H1 (cell line): ENCODE measurements around the gene GAST. TPM values are rescaled to one million over a fixed set of nuclear protein-coding genes. Genes with fewer than 3 reads are reported as not detected.

Source experiments
- CBX8 ChIP-seq: fragments of 300-800, 300-1000 bp; sonication (generic); IDR thresholded peaks from 2 replicates; pipeline ENCODE4 v1.7.1; 2016; ENCODE audit warnings: low read depth, low read length, borderline replicate concordance
- EGR1 ChIP-seq: IDR thresholded peaks from 2 replicates; pipeline ENCODE4 v1.6.1; 2011; ENCODE audit warnings: low read depth, low read length, borderline replicate concordance
- KDM1A ChIP-seq: fragments of 200-600, 300-600 bp; sonication (generic); IDR thresholded peaks from 2 replicates; pipeline ENCODE4 v1.7.1; 2016; ENCODE audit warnings: mild to moderate bottlenecking, low read length, borderline replicate concordance
- KDM4A ChIP-seq: IDR thresholded peaks from one replicate; pipeline ENCODE4 v1.7.1; 2012; ENCODE audit warnings: low read depth, mild to moderate bottlenecking, moderate library complexity, low read length, inconsistent platforms; ENCODE audit not compliant: severe bottlenecking
- POLR2A ChIP-seq, 2 experiments: IDR thresholded peaks; 1 replicate in 1 of 2; 2 replicates in 1 of 2; pipeline ENCODE4 v1.6.1; 2011; ENCODE audit warnings: low read depth in 2 of 2, low read length in 2 of 2, mild to moderate bottlenecking in 2 of 2; ENCODE audit errors: control extremely low read depth in 1 of 2
- RAD21 ChIP-seq, 2 experiments: IDR thresholded peaks in 1 of 2; conservative IDR thresholded peaks in 1 of 2; 2 replicates each; pipeline ENCODE4 v1.6.1; 2011; ENCODE audit warnings: low read depth in 2 of 2, low read length in 2 of 2, improper control_type of control experiment in 1 of 2, inconsistent platforms in 1 of 2, mild to moderate bottlenecking in 1 of 2, moderate library complexity in 1 of 2
- RNF2 ChIP-seq: fragments of 200-900, 300-1000 bp; sonication (generic); IDR thresholded peaks from 2 replicates; pipeline ENCODE4 v1.7.1; 2016; ENCODE audit warnings: borderline replicate concordance, low read depth, mild to moderate bottlenecking, antibody characterized with exemption, low read length; ENCODE audit not compliant: poor library complexity, severe bottlenecking; ENCODE audit errors: missing control alignments
- polyA plus RNA-seq, 7 experiments: library from polyadenylated mRNA; depleted of rRNA in 3 of 7; stranded (reverse) in 5 of 7; unstranded in 2 of 7; fragments of >200 nt in 5 of 7; fragments of 200-250 nt in 2 of 7; gene quantifications; 1 replicate in 5 of 7; 2 replicates in 1 of 7; 4 replicates in 1 of 7; pipeline versions ENCODE4 v1.2.1 to v1.2.3, GENCODE V29; 2011 to 2013; ENCODE audit warnings: missing spikeins in 2 of 7, mixed read lengths in 2 of 7
- total RNA-seq: library from RNA; stranded (reverse); fragmentation: NEBNext Ultra II Directional; extraction: Animal tissue kit (Norgen Biotek cat#: 25700); gene quantifications from 2 replicates; pipeline ENCODE4 v1.2.1, GENCODE V29; 2021

GAST gene
- total and polyA plus RNA-seq, 2 of the 8 experiments (the other 6 are each of a cell fraction or from before 2014, with no cell fraction given), result not detected

DNA sequence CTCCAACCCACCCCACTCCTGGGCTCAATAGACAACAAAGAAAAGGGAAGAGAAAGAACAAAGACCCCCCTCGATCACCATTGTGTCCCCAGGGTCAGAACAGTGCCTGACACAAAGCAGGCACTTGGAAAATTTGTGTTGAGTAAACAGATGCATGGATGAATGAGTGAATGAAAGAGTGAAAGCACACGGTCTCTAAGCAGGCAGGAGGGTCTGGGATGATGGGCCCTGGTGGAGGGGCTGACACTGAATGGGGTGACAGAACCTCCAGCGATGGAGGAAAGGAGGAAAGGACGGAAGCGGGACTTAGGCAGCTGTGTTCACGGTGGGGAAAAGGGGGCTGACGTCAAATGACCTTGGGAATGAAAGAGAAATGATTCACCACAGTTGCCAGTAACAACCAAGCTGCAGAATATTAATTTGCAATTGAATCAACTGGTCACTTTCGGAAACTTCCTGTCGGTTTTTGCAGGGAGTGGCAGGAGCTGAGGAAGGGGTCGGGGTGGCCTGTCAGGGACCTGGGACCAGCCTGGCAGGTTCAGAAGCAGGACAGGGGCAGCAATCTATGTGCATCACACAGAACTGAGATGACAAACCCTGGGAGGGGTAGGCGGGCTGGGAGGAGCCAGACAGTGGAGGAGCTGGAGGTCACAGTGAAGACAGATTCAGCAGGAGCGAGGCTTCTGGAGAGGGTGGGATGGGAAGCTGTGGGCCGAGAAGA is 6.7 kb upstream of the GAST start (continued):
- TF ChIP-seq KDM4A (no peak), RNF2 (no peak), KDM1A (peak; percentile 78; the same call in 1 of the 2 replicates), CBX8 (no peak), RAD21 (IDR thresholded peaks at IDR 0.05 in 1 of 2, conservative IDR thresholded peaks at IDR 0.05 in 1 of 2; ENCODE audit: low read depth in 2 of 2, low read length in 2 of 2) (no peak), POLR2A (IDR thresholded peaks at IDR 0.05; ENCODE audit: control extremely low read depth in 1 of 2, low read depth in 2 of 2, low read length in 2 of 2) (no peak), EGR1 (no peak)
